ENCODE results near the gene PDZD4. TPM values are rescaled to one million over a fixed set of nuclear protein-coding genes. Genes with fewer than 3 reads are reported as not detected.

The PDZD4 gene
- total and polyA plus RNA-seq, 4 donors = 0.15 to 1.8 (median 0.69) TPM

DNA sequence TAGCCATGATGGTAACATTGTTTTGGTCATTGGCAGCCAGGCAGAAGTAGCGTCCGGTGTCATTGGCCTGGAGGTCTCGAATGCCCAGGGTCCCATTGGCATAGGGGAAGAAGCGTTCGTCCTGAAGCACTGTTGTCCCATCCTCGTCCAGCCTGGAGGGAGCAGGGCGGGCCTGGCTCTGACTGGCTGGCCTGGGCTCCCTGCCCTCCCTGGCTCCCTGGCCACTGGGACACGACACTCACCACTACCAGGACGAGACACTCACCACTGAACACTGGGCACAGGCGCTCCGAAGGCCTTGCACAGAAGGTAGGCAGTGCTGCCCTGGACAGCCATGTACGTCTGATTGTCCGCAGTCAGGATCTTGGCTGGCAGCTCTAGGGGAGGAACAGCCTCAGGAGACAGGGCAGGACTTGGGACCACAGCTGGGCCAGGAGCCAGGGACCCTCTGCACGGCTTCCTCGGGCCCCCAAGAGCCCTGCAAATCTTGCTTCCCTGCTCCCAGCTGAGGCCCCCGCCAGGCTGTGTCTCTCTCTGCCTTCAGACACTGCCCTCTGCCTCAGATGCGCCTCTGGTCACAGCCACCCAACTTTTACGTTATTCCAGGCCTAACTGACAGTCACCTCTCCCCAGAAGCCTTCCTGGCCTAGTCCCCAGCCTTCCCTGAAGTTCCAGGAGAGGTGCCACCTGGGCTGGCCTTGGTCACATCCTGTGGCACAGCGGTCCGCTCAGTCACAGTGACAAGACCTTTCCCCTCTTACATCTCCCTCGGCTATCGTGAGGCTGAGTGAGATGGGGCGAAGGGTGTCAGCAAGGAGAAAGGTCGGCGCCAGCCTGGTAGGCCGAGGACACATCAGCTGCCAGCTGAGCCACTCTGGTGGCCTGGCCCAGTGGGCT lies 38.5 kb upstream of the PDZD4 start:
- H3K9ac ChIP-seq (ENCODE audit: low read depth in 1 of 2, low read length in 2 of 2) = no peak overlapping the region
- H3K9me3 ChIP-seq (ENCODE audit: control insufficient read depth in 4 of 4, low read length in 3 of 4) = no peaks in the 10 kb centered on the region
- H3K27ac ChIP-seq (ENCODE audit: low read depth in 1 of 2, low read length in 2 of 2) = no peak overlapping the region
- no peaks in the 10 kb centered on the region for H3K27me3 ChIP-seq (ENCODE audit: control insufficient read depth in 4 of 4, insufficient read depth in 4 of 4, low read length in 3 of 4)
- no peak overlapping the region for H3K4me3 ChIP-seq (ENCODE audit: low read depth in 1 of 3, low read length in 3 of 3)
- no peak for TF ChIP-seq GABPA (IDR thresholded peaks at IDR 0.05 in 1 of 2, conservative IDR thresholded peaks at IDR 0.05 in 1 of 2)
- TF ChIP-seq, protein P1, sequence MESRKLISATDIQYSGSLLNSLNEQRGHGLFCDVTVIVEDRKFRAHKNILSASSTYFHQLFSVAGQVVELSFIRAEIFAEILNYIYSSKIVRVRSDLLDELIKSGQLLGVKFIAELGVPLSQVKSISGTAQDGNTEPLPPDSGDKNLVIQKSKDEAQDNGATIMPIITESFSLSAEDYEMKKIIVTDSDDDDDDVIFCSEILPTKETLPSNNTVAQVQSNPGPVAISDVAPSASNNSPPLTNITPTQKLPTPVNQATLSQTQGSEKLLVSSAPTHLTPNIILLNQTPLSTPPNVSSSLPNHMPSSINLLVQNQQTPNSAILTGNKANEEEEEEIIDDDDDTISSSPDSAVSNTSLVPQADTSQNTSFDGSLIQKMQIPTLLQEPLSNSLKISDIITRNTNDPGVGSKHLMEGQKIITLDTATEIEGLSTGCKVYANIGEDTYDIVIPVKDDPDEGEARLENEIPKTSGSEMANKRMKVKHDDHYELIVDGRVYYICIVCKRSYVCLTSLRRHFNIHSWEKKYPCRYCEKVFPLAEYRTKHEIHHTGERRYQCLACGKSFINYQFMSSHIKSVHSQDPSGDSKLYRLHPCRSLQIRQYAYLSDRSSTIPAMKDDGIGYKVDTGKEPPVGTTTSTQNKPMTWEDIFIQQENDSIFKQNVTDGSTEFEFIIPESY (IDR thresholded peaks at IDR 0.05) = no peak
- TF ChIP-seq, protein P2, sequence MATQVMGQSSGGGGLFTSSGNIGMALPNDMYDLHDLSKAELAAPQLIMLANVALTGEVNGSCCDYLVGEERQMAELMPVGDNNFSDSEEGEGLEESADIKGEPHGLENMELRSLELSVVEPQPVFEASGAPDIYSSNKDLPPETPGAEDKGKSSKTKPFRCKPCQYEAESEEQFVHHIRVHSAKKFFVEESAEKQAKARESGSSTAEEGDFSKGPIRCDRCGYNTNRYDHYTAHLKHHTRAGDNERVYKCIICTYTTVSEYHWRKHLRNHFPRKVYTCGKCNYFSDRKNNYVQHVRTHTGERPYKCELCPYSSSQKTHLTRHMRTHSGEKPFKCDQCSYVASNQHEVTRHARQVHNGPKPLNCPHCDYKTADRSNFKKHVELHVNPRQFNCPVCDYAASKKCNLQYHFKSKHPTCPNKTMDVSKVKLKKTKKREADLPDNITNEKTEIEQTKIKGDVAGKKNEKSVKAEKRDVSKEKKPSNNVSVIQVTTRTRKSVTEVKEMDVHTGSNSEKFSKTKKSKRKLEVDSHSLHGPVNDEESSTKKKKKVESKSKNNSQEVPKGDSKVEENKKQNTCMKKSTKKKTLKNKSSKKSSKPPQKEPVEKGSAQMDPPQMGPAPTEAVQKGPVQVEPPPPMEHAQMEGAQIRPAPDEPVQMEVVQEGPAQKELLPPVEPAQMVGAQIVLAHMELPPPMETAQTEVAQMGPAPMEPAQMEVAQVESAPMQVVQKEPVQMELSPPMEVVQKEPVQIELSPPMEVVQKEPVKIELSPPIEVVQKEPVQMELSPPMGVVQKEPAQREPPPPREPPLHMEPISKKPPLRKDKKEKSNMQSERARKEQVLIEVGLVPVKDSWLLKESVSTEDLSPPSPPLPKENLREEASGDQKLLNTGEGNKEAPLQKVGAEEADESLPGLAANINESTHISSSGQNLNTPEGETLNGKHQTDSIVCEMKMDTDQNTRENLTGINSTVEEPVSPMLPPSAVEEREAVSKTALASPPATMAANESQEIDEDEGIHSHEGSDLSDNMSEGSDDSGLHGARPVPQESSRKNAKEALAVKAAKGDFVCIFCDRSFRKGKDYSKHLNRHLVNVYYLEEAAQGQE (IDR thresholded peaks at IDR 0.05) = no peak
- no peak for TF ChIP-seq EGR1 (IDR thresholded peaks at IDR 0.05; ENCODE audit: low read depth in 2 of 2)
- TF ChIP-seq, protein P3, sequence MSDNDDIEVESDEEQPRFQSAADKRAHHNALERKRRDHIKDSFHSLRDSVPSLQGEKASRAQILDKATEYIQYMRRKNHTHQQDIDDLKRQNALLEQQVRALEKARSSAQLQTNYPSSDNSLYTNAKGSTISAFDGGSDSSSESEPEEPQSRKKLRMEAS (IDR thresholded peaks at IDR 0.05) = no peak
- no peak for TF ChIP-seq FOXA2 (IDR thresholded peaks at IDR 0.05)
- no peak for TF ChIP-seq HNF4G (IDR thresholded peaks at IDR 0.05)
- no peak for TF ChIP-seq YY1 (IDR thresholded peaks at IDR 0.05)
- no peak for TF ChIP-seq RAD21 (IDR thresholded peaks at IDR 0.05)
- TF ChIP-seq SP1 (IDR thresholded peaks at IDR 0.05) = no peak
- TF ChIP-seq, protein P4, sequence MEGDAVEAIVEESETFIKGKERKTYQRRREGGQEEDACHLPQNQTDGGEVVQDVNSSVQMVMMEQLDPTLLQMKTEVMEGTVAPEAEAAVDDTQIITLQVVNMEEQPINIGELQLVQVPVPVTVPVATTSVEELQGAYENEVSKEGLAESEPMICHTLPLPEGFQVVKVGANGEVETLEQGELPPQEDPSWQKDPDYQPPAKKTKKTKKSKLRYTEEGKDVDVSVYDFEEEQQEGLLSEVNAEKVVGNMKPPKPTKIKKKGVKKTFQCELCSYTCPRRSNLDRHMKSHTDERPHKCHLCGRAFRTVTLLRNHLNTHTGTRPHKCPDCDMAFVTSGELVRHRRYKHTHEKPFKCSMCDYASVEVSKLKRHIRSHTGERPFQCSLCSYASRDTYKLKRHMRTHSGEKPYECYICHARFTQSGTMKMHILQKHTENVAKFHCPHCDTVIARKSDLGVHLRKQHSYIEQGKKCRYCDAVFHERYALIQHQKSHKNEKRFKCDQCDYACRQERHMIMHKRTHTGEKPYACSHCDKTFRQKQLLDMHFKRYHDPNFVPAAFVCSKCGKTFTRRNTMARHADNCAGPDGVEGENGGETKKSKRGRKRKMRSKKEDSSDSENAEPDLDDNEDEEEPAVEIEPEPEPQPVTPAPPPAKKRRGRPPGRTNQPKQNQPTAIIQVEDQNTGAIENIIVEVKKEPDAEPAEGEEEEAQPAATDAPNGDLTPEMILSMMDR (IDR thresholded peaks at IDR 0.05; ENCODE audit: low read depth, low read length, missing input control) = no peak
- TF ChIP-seq FOXA1 (IDR thresholded peaks at IDR 0.05) = no peak
- TF ChIP-seq, protein P5, sequence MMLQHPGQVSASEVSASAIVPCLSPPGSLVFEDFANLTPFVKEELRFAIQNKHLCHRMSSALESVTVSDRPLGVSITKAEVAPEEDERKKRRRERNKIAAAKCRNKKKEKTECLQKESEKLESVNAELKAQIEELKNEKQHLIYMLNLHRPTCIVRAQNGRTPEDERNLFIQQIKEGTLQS (IDR thresholded peaks at IDR 0.05) = no peak
- no peak for TF ChIP-seq TAF1 (conservative IDR thresholded peaks at IDR 0.05)
- TF ChIP-seq RXRA (IDR thresholded peaks at IDR 0.05) = no peak
- no peak for TF ChIP-seq JUND (IDR thresholded peaks at IDR 0.05)
- TF ChIP-seq HNF4A (conservative IDR thresholded peaks at IDR 0.05) = no peak
- no peak for TF ChIP-seq NR2F2 (IDR thresholded peaks at IDR 0.05)
- no peak for DNase-seq (ENCODE audit: low spot score)
- 90% methylated on average over 26 of the region's 26 CpGs for WGBS
- no peaks in the 10 kb centered on the region for H3K36me3 ChIP-seq (ENCODE audit: control insufficient read depth in 4 of 4, insufficient read depth in 3 of 4, low read depth in 1 of 4, low read length in 3 of 4)
- H3K4me1 ChIP-seq (ENCODE audit: control insufficient read depth in 4 of 4, insufficient read depth in 4 of 4, low read length in 3 of 4) = no peaks in the 10 kb centered on the region

Measured in liver (tissue), 9 donors.